GM23248 (cell line): ENCODE data around the gene FRMD6.

ENCODE experiments used
- EZH2 ChIP-seq: fragments of 200-600 bp; sonication (generic); IDR thresholded peaks from 2 replicates; pipeline ENCODE4 v1.6.1; 2018; ENCODE audit warnings: antibody characterized with exemption, mild to moderate bottlenecking; ENCODE audit not compliant: insufficient read depth, poor library complexity, severe bottlenecking
- EZH2phosphoT487 ChIP-seq: fragments of 200-600 bp; sonication (generic); IDR thresholded peaks from 2 replicates; pipeline ENCODE4 v1.6.1; 2018; ENCODE audit warnings: antibody characterized with exemption, moderate library complexity, mild to moderate bottlenecking, low read depth; ENCODE audit not compliant: insufficient read depth

GRCh38 chr14:51668870-51669269, 17.2 kb downstream of the FRMD6 start:
- TF ChIP-seq EZH2 (no peak), EZH2phosphoT487 (no peak)
